Aortic smooth muscle cell (primary cell): ENCODE results near the gene COX6A1. TPM values are rescaled to one million over a fixed set of nuclear protein-coding genes. Genes with fewer than 3 reads are reported as not detected.

Experiments
- total RNA-seq: library from RNA; depleted of rRNA; stranded (reverse); fragments of >200 nt; gene quantifications from 2 replicates; pipeline ENCODE4 v1.2.3, GENCODE V29; 2014

The COX6A1 gene
- total RNA-seq = 480 and 586 TPM in 2 replicates

DNA sequence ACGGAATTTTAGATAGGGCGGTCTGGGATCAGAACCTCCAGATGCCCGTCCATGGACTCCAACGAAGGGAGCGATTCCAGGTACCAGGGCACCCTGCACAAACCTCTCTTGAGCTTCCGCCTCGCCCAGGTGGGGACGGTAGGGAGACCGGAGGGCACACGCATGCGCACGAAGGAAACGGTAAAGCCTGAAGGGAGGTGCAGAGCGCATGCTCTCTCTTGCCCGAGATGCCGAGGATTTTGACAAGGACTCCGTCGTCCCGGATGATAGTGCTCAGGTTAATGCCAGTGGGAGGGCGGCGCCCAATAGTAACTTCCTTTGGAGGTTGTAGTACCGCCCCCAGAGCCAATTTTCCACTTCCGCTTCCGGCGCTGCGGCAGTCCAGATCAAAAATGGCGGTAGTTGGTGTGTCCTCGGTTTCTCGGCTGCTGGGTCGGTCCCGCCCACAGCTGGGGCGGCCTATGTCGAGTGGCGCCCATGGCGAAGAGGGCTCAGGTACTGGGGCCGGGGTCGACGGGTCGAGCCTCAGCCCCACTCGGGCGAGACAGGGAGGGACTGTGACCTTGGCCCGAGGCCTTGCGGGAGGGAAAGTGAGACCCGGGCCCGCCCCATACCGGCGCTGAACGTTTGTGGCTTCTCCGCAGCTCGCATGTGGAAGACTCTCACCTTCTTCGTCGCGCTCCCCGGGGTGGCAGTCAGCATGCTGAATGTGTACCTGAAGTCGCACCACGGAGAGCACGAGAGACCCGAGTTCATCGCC lies at the start of gene COX6A1:
TSS of gene COX6A1 (plus strand) at position 379 of the 760 bp plus-strand sequence. CDS start at position 393, 14 bp downstream.

DNA sequence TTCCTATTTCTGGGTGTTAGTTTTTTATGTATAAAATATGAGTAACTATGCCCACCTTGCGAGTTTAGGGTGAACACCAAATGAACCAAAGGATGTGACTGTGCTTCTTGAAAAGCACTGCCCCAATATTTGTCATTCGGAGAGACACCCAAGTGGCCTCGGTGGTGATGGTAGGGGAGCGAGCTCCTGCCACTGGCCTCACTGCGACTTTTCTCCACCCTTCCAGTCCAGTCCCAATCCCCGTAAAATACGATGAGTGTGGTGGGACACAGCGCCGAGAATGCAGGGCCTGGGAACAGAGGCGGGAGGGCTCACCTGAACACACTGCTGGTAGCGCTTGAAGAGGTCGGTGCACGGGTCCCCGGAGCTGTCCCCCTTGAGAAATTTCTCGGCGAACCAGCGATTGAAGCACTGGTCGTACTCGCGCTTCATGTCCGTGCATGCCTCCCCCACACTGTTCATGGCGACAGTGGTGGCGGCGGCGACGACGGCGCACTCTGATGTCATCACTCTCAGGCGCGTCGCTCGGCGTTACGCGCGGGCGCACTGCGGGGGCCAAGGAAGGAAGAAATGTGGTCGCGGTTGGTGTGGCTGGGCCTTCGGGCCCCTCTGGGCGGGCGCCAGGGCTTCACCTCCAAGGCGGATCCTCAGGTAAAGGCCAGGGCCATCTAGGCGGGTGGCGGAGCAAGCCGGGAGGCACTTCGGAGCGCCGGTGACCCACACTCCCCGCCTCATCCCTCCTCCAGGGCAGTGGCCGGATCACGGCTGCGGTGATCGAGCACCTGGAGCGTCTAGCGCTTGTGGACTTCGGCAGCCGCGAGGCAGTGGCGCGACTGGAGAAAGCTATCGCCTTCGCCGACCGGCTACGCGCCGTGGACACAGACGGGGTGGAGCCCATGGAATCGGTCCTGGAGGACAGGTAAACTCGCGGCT lies 8.3 kb downstream of the COX6A1 start, which contains the start of the genes GATC and TRIAP1:
TSS of gene GATC (plus strand) at position 534 of the 933 bp plus-strand sequence. CDS start at position 571, 37 bp downstream.
TSS of gene TRIAP1 (minus strand) at position 474 of the 933 bp plus-strand sequence. CDS start at position 462, 12 bp downstream.

DNA sequence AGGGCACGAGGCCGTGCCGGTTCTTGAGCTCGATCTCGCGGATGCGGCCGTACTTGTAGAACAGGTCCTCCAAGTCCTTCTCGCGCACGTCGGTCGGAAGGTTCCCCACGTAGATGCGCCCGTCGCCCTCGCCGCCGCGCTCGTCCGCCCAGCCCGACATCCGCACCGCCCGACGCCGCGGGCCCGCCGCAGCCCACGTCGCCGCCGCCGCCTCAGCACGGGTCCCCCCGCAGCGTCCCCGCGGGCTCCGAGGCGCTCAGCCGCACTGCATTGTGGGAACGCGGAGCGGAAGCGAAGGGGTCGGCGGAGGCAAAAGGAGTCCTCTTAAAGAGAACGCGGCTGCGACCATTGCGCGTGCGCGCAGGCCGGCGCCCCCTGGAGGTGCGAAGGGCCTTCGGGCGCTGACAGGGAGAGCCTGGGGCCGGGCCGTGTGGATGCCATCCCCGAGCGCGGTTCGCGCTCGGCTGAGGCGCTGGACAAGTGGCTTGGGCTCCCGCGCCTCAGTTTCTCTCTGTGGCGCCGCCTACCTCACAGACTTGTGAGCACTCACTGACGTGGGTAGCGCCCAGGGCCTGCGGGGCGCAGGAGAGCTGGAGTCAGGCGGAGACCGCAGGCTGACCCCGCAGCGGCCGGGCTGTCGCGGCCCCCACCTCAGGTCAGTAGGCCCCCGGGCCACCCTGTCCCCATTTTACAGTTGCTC lies 31.7 kb downstream of the COX6A1 start, which contains the start of gene SRSF9:
TSS of gene SRSF9 (minus strand) at position 299 of the 700 bp plus-strand sequence. CDS start at position 160, 139 bp downstream.

Other genes starting within 250 kb of the COX6A1 start
- gene GCN1, start 243.4 kb upstream of the COX6A1 start, total RNA-seq = 73.9 and 92.3 TPM in 2 replicates
- gene RPLP0, start 237.0 kb upstream of the COX6A1 start, total RNA-seq = 3,700 and 3,777 TPM in 2 replicates
- 14.5 and 24.4 TPM in 2 replicates for gene PXN, start 172.4 kb upstream of the COX6A1 start, total RNA-seq
- under 0.01 TPM in 2 replicates for gene RNU4-2, start 146.2 kb upstream of the COX6A1 start, total RNA-seq
- gene RNU4-1, start 144.9 kb upstream of the COX6A1 start, total RNA-seq = under 0.01 TPM in 1 of 2 replicates, not detected in the other
- 0.79 and 0.87 TPM in 2 replicates for gene SIRT4, start 135.8 kb upstream of the COX6A1 start, total RNA-seq
- gene PLA2G1B, start 110.3 kb upstream of the COX6A1 start, total RNA-seq = 0.25 TPM in 1 of 2 replicates, not detected in the other
- gene MSI1, start 68.9 kb upstream of the COX6A1 start, total RNA-seq = not detected in 2 replicates
- gene TRIAP1, start 8.3 kb downstream of the COX6A1 start, total RNA-seq = 17.6 and 19.0 TPM in 2 replicates
- gene GATC, start 8.3 kb downstream of the COX6A1 start, total RNA-seq = 18.6 and 19.8 TPM in 2 replicates
- gene SRSF9, start 31.6 kb downstream of the COX6A1 start, total RNA-seq = 151 and 223 TPM in 2 replicates
- gene DYNLL1, start 58.0 kb downstream of the COX6A1 start, total RNA-seq = 377 and 386 TPM in 2 replicates
- 27.9 and 33.1 TPM in 2 replicates for gene COQ5, start 91.0 kb downstream of the COX6A1 start, total RNA-seq
- 132 and 182 TPM in 2 replicates for gene RNF10, start 96.2 kb downstream of the COX6A1 start, total RNA-seq
- gene POP5, start 143.3 kb downstream of the COX6A1 start, total RNA-seq = 34.0 and 54.2 TPM in 2 replicates
- gene CABP1, start 202.5 kb downstream of the COX6A1 start, total RNA-seq = 0.06 and 0.26 TPM in 2 replicates
- 87.0 and 105 TPM in 2 replicates for gene MLEC, start 249.0 kb downstream of the COX6A1 start, total RNA-seq